Medulla oblongata (tissue), 1 donor: Measurements from ENCODE around the gene TRHDE.
"Not testable (repeated sequence)": the region's sequence is repeated elsewhere in the genome, so short reads cannot be mapped to it uniquely, and the experiment has no call there.

Experiments
- DNase-seq: peaks from one replicate; pipeline ENCODE4 v3.0.0-alpha.2; 2015; ENCODE audit errors: extremely low spot score

TRHDE gene

DNA sequence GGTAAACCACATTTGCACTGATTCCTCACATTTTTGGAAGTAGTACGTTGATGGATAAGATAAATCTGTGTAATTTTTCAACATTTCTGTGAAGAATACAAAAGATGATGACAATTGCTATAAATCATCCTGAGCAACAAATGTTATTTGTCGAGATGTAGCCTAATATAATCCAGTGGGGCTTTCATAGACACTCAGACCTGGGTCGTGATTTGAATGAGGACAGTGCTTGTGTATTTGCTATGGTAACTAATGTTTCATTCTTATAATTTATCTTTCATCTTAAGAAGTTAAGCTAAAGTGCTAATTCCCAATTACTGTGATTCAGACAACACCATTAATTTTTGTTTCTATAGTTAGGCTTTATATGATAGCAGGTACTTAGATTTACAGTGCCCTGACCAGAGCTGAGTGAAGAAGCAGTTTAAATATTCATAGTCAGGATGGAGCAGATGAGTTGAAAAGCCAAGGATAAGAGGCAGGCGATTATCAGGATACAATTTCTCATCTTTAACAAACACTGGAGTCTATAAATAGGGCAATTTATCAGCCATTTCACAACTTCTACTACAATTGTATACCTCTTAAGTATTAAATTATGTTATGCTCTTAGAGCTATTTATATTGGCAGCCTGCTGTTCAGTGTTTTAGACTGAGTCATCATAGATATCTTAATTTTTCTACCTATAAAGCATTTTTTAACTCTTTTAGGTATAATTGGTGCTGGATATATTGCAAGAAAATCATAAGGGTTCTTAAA, 359.9 kb downstream of the TRHDE start:
- no peak for DNase-seq

DNA sequence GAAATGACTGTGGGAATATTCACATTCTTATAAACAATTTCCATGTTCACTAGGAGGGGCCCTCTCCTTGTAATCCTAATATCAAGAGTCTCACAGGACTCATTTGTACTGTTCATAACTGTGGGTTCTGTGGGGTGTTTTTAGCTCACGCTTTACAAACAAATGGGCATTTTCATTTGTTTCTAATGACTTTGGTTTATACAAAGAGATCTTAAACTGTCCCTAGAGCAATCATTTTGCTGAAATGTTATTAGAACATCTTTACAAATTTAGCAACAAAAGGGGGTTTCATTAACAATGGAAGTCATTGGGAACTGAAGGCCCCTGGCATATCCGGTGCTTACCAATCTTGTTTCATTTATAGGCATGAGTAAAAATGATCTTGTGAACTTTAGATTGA, 370.5 kb downstream of the TRHDE start:
- DNase-seq, result no peak

DNA sequence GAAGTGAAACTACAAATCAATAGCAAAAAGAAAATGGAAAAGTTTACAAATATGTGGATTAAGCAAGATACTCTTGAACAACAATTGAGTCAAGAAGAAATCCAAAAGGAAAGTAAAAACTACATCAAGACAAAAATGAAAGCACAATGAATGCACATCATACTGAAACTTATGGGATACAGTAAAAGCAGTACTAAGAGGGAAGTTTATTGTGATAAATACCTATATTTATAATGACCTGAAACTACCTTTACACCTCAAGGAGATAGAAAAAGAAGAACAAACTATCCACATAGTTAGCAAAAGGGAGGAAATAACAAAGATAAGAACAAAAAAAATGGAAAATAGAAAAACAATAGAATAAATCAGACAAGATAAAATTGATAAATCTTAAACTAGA, 375.0 kb downstream of the TRHDE start:
- DNase-seq, result no peak

DNA sequence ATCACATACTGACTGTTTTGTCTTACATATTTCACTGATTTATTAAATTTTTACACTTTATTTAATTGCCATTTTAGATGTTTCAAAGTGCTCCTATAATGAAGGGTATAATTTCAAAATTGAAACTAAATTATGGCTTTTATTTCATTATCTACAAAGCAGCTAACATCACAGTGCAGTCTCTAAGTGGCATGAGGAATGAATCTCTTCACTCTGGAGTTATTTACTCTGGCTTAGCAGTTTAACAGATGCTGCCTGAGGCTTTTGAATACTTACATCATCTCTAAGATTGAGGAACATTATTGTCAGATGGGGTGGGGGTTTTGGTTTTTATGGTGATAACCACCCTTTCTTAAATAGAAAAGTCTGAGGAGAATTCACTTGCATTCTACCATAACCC, 386.4 kb downstream of the TRHDE start:
- DNase-seq, result no peak

- DNase-seq, result not testable (repeated sequence)
Observed at GRCh38 chr12:72660174-72660573, 388.0 kb downstream of the TRHDE start.

GRCh38 chr12:72673853-72674252, 401.7 kb downstream of the TRHDE start:
- peak; percentile 27 for DNase-seq

GRCh38 chr12:72676556-72676955, 404.4 kb downstream of the TRHDE start:
- no peak for DNase-seq

- no peak for DNase-seq
Observed at GRCh38 chr12:72677139-72677538, 405.0 kb downstream of the TRHDE start.

DNA sequence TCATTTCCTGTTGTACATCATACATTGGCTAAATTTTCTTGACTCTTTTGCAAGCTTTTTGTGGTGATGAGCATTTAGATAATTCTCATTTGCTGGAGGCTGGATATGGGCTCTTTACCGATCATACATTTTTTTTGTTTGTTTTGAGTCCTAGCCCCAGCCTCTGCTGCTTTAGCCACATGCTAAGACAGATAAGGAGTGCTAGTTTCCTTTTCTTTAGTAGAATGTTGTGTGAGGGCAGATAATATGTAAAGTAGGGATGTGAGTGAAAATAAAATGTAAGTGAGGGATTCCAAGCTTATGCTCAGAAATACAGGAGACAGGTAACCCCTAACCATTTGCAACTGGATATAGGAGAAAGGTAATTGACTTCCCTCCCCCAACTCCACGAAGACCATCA, 405.7 kb downstream of the TRHDE start:
- no peak for DNase-seq

DNA sequence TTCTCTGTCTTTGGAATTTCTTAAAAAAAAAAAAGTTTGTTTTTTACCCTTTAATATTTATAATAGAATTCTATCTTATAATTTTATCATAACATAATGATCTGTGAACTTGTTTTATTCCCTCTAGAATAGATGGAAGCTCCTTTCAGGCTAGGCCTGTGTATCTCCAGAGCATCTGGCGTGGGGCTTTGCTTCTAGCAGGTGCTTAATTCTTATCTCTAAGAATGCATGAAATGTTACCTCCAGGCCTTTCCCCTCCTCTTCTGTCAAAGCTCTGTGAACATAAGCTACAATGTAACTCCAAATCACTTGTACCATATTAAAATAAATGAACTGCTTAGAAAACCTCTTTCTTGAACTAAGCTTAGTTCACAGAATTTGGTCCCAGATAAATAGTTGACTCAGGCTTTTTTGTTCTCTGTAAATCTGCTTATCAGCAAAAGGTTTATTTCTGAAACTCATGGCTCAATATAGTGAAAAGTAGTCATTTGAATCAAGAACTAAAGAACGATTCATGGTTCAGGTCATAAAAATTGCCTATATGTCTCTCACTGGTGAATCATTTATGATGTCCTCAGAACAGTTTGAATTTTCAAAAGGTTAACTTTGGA, 407.1 kb downstream of the TRHDE start:
- no peak for DNase-seq

GRCh38 chr12:72681028-72681427, 408.9 kb downstream of the TRHDE start:
- no peak for DNase-seq

DNA sequence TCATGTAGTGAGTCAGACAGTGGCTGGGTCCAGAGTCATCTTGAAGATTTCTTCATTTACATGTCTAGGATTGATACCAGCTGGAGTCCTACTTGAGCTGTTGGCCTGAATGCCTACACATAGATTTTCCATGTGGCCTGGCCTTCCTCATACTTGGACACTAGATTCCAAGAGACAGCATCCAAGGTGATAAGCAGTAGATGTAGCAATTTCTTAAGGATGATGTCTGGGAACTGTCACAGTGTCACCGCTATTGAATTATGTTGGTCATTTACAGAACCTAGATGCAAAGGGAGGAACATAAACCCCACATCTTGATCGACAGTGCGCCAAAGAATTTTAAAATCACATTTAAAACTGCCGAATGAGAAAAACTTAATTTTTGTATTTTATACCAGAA, 412.3 kb downstream of the TRHDE start:
- no peak for DNase-seq

DNA sequence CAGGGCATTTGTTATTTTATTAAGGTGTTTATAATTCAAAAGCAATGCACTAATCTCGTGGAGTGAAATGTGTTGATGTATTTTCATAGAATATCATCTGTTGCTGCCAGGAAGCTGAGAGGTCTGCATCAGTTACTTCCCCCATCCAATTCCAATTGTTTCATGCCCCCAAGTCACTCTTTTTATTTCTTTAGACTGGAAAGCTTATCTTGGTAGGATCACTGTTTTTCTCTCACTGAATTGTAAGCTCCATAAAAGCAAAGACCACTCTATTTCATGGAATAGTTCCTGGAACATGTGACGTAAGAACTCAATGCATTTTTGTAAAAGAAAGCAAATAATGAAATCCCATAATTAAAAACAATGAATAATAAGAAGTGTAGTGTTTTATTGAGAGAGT, 420.2 kb downstream of the TRHDE start:
- DNase-seq, result no peak

GRCh38 chr12:72694193-72694592, 422.0 kb downstream of the TRHDE start:
- no peak for DNase-seq

GRCh38 chr12:72699362-72699761, 427.2 kb downstream of the TRHDE start:
- DNase-seq, result no peak

DNA sequence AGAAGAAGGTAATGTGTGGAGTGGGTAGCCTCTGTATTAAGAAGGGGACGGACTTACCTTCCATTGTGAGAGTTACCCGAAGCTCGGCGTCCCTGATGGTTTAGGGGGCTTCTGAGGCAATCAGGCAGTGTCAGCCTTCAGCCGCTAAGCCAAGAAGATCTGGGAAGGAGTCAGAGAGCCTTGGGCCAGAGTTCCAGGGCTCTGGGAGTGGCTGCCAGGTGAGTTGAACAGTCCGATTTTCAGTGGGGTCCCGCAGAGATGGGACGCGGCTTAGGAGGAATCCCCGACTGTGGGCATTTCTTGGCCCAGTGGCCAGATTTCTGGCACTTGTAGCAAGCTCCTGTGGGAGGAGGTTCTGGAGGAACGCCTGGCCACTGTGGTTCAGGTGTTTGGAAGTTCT, 439.9 kb downstream of the TRHDE start:
- DNase-seq, result not testable (repeated sequence)

DNA sequence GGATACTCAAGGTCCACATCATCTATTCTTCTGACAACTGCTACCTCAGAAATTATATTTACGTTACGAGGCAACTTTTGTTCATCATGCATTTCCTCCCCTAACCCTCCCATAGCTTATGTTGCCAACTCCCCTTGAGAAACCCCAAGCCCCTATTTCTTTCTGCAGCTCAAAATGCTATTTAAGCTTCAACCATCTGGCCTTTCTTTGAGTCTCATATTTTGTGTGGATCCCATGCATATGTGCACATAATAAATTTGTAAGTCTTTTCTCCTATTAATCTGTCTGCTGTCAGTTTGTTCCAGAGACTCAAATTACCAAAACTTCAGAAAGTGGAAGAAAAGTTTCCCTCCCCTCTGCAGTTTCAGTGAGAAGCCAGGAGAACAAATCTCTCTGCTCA, 444.1 kb downstream of the TRHDE start:
- DNase-seq, result no peak

DNA sequence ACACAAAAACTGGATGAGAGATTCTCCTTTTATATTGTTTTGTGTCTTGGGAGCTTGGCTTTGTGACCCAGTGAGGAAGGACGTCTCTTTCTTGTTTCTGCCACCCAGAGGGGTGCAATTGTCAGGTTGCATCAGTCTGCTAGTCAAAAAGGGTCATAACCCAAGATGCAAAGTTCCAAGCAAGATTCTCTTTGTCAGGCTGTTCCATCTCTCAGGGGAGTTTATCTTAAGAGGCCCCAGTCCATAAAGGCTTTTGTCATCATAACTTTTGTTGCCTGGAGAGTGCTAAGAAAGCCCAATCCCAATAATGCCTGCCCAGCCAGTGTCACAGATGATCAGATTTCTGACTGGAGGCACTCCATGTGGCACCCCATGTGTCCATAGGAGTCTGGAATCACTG, 444.9 kb downstream of the TRHDE start:
- DNase-seq, result no peak
